ENCODE results near the gene B3GNT7. TPM values are rescaled to one million over a fixed set of nuclear protein-coding genes. Genes with fewer than 3 reads are reported as not detected.

Gene B3GNT7
- total and polyA plus RNA-seq, 2 of the 8 experiments (the other 6 are each of a cell fraction or from before 2014, with no cell fraction given) = 26.4 to 73.1 TPM

- H2BK5ac ChIP-seq (ENCODE audit: low read depth, low read length) = no peak overlapping the region
- no peaks in the 10 kb centered on the region for H4K20me1 ChIP-seq (replicated peaks in 1 of 2; ENCODE audit: control insufficient read depth in 1 of 2, insufficient read depth in 2 of 2, low read length in 2 of 2)
- no peak overlapping the region for H3K14ac ChIP-seq (ENCODE audit: insufficient read length)
- no peak overlapping the region for H2BK12ac ChIP-seq (ENCODE audit: low read depth, low read length)
- H3K23me2 ChIP-seq (ENCODE audit: low read depth, low read length) = no peaks in the 10 kb centered on the region
- no peak overlapping the region for H2AFZ ChIP-seq (ENCODE audit: low read length)
- H2BK120ac ChIP-seq (replicated peaks; ENCODE audit: low read depth, low read length) = no peak overlapping the region
- no peak overlapping the region for H4K91ac ChIP-seq (replicated peaks; ENCODE audit: insufficient read length, low read length)
- H3K36me3 ChIP-seq (ENCODE audit: control insufficient read depth in 2 of 4, insufficient read depth in 4 of 4, low read length in 3 of 4) = no peaks in the 10 kb centered on the region
- H3K79me2 ChIP-seq (ENCODE audit: control insufficient read depth in 1 of 2, insufficient read depth in 2 of 2, low read length in 2 of 2) = no peaks in the 10 kb centered on the region
- no peak overlapping the region for H2AK5ac ChIP-seq (ENCODE audit: low read depth, low read length)
- WGBS, 2 experiments (ENCODE audit: extremely low coverage in 1 of 2, insufficient coverage in 1 of 2, insufficient read length in 1 of 2, insufficient replicate concordance in 2 of 2, low coverage in 1 of 2, low lambda C conversion rate in 2 of 2, missing lambda C conversion rate in 1 of 2) = 64% methylated on average over 6 of the region's 6 CpGs; no CpG with 5 or more reads in 1 of the 2 experiments
- DNase-seq (ENCODE audit: low read depth in 1 of 2, low spot score in 2 of 2) (no peak), FAIRE-seq (no peak)
- peaks cover 0 to 12% (median 0%) of the 10 kb centered on the region in 4 experiments; a peak in 3 of 7 replicates for H3K4me1 ChIP-seq (replicated peaks in 1 of 4; ENCODE audit: control insufficient read depth in 3 of 4, insufficient read depth in 4 of 4, low read length in 3 of 4)
- no peak overlapping the region for H4K8ac ChIP-seq (ENCODE audit: extremely low read depth, insufficient read depth, low read length)
- no peak overlapping the region for H3K18ac ChIP-seq (ENCODE audit: extremely low read depth, low read length)
- H3K56ac ChIP-seq (replicated peaks; ENCODE audit: insufficient read length, low read depth, low read length) = no peak overlapping the region
- CTCF ChIA-PET (ENCODE audit: partially characterized antibody) = interaction anchor here (0.6 to 32.5 kb wide), 8 partner anchors 10 to 223 kb away, joined by 3 to 537 read pairs (median 4); partner anchors contain the start of gene B3GNT7
- H3K9ac ChIP-seq (replicated peaks in 1 of 4; ENCODE audit: extremely low read depth in 1 of 4, low read depth in 3 of 4, low read length in 3 of 4) = no peak overlapping the region
- no peak overlapping the region for H2BK20ac ChIP-seq (ENCODE audit: low read length)
- H4K5ac ChIP-seq (ENCODE audit: insufficient read length, low read depth, low read length) = no peak overlapping the region
- no peak overlapping the region for H3K27ac ChIP-seq (ENCODE audit: low read depth, low read length)
- no peaks in the 10 kb centered on the region for H3K79me1 ChIP-seq (ENCODE audit: low read depth, low read length)
- H3K9me3 ChIP-seq (ENCODE audit: insufficient read depth in 2 of 2, low read depth in 1 of 2, low read length in 1 of 2) = peaks cover 4 to 6% of the 10 kb centered on the region in 2 experiments; a peak in 3 of 4 replicates
- no peak overlapping the region for H2BK15ac ChIP-seq (ENCODE audit: low read length)
- TF ChIP-seq SAP30 (IDR thresholded peaks at IDR 0.05; ENCODE audit: insufficient read depth, insufficient replicate concordance, low read length) (no peak), SIX5 (IDR thresholded peaks at IDR 0.05; ENCODE audit: low read depth, low read length) (no peak), YY1 (IDR thresholded peaks at IDR 0.05; ENCODE audit: low read depth, low read length) (peak; percentile 77; the same call in 1 of the 2 replicates), POU5F1 (IDR thresholded peaks at IDR 0.05; ENCODE audit: low read depth, low read length) (peak; percentile 54; the same call in 1 of the 2 replicates), SUZ12 (IDR thresholded peaks at IDR 0.05; ENCODE audit: low read length) (no peak)
- no peaks in the 10 kb centered on the region for H3K27me3 ChIP-seq (replicated peaks in 1 of 4; ENCODE audit: control insufficient read depth in 3 of 4, extremely low read depth in 1 of 4, insufficient read depth in 3 of 4, low read length in 3 of 4)
- no peak overlapping the region for H3K4me2 ChIP-seq (ENCODE audit: insufficient read depth in 1 of 2, low read depth in 2 of 2, low read length in 2 of 2)
- no peak overlapping the region for H3K4me3 ChIP-seq (ENCODE audit: extremely low read depth in 1 of 4, insufficient read depth in 2 of 4, low read depth in 3 of 4, low read length in 4 of 4)
- H3K23ac ChIP-seq (ENCODE audit: insufficient read length) = no peak overlapping the region
- POLR2A ChIA-PET (ENCODE audit: partially characterized antibody) = interaction anchor here (1.1 to 1.9 kb wide), 9 partner anchors 10 to 35 kb away, joined by 3 to 9 read pairs (median 5); partner anchors contain the start of gene NCL
- H3K4ac ChIP-seq (replicated peaks; ENCODE audit: insufficient read length, low read depth, low read length) = no peak overlapping the region
Observed at GRCh38 chr2:231429152-231429551, 33.6 kb downstream of the B3GNT7 start.
